OCI-LY3 (cell line): ENCODE measurements around the gene DISP3.

Experiments used
- H2AFZ ChIP-seq: fragments of 200-600, 300-600 bp; shearing (Covaris generic); 2 replicates; pipeline ENCODE4 v1.6.0; 2014; ENCODE audit warnings: antibody characterized with exemption, low read depth, low read length
- H3K27ac ChIP-seq: fragments of 200-600, 300-600 bp; sonication (generic); 2 replicates; pipeline ENCODE4 v1.5.1; 2014; ENCODE audit warnings: mild to moderate bottlenecking, low read length, moderate library complexity, mixed read lengths
- H3K27me3 ChIP-seq: fragments of 200-600, 300-600 bp; sonication (generic); 2 replicates; pipeline ENCODE4 v1.6.1; 2014; ENCODE audit warnings: low read depth, low read length, mixed read lengths
- H3K36me3 ChIP-seq: fragments of 200-600, 300-600 bp; sonication (generic); replicated peaks from 2 replicates; pipeline ENCODE3; 2014; ENCODE audit warnings: low read depth, low read length, mixed read lengths
- H3K4me1 ChIP-seq: fragments of 300-600, 200-600 bp; sonication (generic); 2 replicates; pipeline ENCODE4 v1.6.1; 2014; ENCODE audit warnings: low read length, mixed read lengths
- H3K4me2 ChIP-seq: fragments of 200-600, 300-600 bp; sonication (generic); 2 replicates; pipeline ENCODE4 v1.6.1; 2014; ENCODE audit warnings: low read length, mixed read lengths
- H3K4me3 ChIP-seq: fragments of 300-600, 200-600 bp; sonication (generic); 2 replicates; pipeline ENCODE4 v1.5.1; 2014; ENCODE audit warnings: antibody characterized with exemption, mild to moderate bottlenecking, low read length, moderate library complexity
- H3K79me2 ChIP-seq: fragments of 300-600, 200-600 bp; shearing (Covaris generic); 2 replicates; pipeline ENCODE4 v1.6.1; 2014; ENCODE audit warnings: mild to moderate bottlenecking, low read length, mixed read lengths
- H3K9ac ChIP-seq: fragments of 300-600, 200-600 bp; shearing (Covaris generic); 2 replicates; pipeline ENCODE4 v1.6.0; 2014; ENCODE audit warnings: mild to moderate bottlenecking, low read length, moderate library complexity
- H3K9me3 ChIP-seq: fragments of 200-600, 300-600 bp; shearing (Covaris generic); 2 replicates; pipeline ENCODE4 v1.6.1; 2014; ENCODE audit warnings: low read length, mixed read lengths; ENCODE audit not compliant: insufficient read depth
- H4K20me1 ChIP-seq: fragments of 200-600, 300-600 bp; sonication (generic); 2 replicates; pipeline ENCODE4 v1.6.1; 2016; ENCODE audit warnings: low read length, mixed read lengths; ENCODE audit not compliant: insufficient read depth
- CTCF ChIP-seq: fragments of 200-600, 300-600 bp; sonication (generic); IDR thresholded peaks from 2 replicates; pipeline ENCODE4 v1.5.1; 2014; ENCODE audit warnings: antibody characterized with exemption, low read length, low read depth
- EZH2phosphoT487 ChIP-seq: fragments of 200-600 bp; shearing (Covaris generic); IDR thresholded peaks from 2 replicates; pipeline ENCODE4 v1.6.1; 2018; ENCODE audit warnings: antibody characterized with exemption, mixed run types, low read depth

DISP3 gene

GRCh38 chr1:11461531-11462137 is 17.3 kb upstream of the DISP3 start:
- H3K4me2 ChIP-seq, result no peak overlapping the region
- H3K36me3 ChIP-seq, result no peaks in the 10 kb centered on the region
- no peak overlapping the region for H2AFZ ChIP-seq
- no peak for TF ChIP-seq EZH2phosphoT487
- no peak for TF ChIP-seq CTCF
- H3K4me1 ChIP-seq, result no peaks in the 10 kb centered on the region
- H3K4me3 ChIP-seq, result no peak overlapping the region
- no peaks in the 10 kb centered on the region for H3K79me2 ChIP-seq
- H3K9ac ChIP-seq, result no peak overlapping the region
- no peaks in the 10 kb centered on the region for H3K27me3 ChIP-seq
- H3K9me3 ChIP-seq, result no peaks in the 10 kb centered on the region
- H4K20me1 ChIP-seq, result no peaks in the 10 kb centered on the region
- H3K27ac ChIP-seq, result no peak overlapping the region

- no peaks in the 10 kb centered on the region for H3K9me3 ChIP-seq
- no peak for TF ChIP-seq CTCF
- no peak for TF ChIP-seq EZH2phosphoT487
- H2AFZ ChIP-seq, result no peak overlapping the region
- 0 out of 2 replicates have a peak, but pooled peaks cover 2% of the 10 kb centered on the region for H3K27me3 ChIP-seq
- H3K79me2 ChIP-seq, result no peaks in the 10 kb centered on the region
- no peaks in the 10 kb centered on the region for H4K20me1 ChIP-seq
- no peak overlapping the region for H3K27ac ChIP-seq
- H3K9ac ChIP-seq, result no peak overlapping the region
- no peak overlapping the region for H3K4me3 ChIP-seq
- no peaks in the 10 kb centered on the region for H3K4me1 ChIP-seq
- no peak overlapping the region for H3K4me2 ChIP-seq
- H3K36me3 ChIP-seq, result no peaks in the 10 kb centered on the region
These were observed 16.6 kb upstream of the DISP3 start for GRCh38 chr1:11462224-11462923.

GRCh38 chr1:11463177-11463576 is 15.8 kb upstream of the DISP3 start:
- no peak overlapping the region for H3K27ac ChIP-seq
- 0 out of 2 replicates have a peak, but pooled peaks cover 4% of the 10 kb centered on the region for H3K27me3 ChIP-seq

More at GRCh38 chr1:11463177-11463576, 15.8 kb upstream of the DISP3 start:
- H3K4me3 ChIP-seq, result no peak overlapping the region
- H3K36me3 ChIP-seq, result no peaks in the 10 kb centered on the region
- no peaks in the 10 kb centered on the region for H3K79me2 ChIP-seq
- no peaks in the 10 kb centered on the region for H3K9me3 ChIP-seq
- no peaks in the 10 kb centered on the region for H4K20me1 ChIP-seq
- no peak overlapping the region for H3K4me2 ChIP-seq
- no peak overlapping the region for H3K9ac ChIP-seq
- no peak for TF ChIP-seq EZH2phosphoT487
- TF ChIP-seq CTCF, result no peak
- H3K4me1 ChIP-seq, result no peaks in the 10 kb centered on the region
- no peak overlapping the region for H2AFZ ChIP-seq
